Measurements from ENCODE around the gene GRPEL2.

Gene GRPEL2

GRCh38 chr5:149322518-149322917 is 22.8 kb upstream of the GRPEL2 start:
- H3K9me3 ChIP-seq (ENCODE audit: insufficient read depth, low read depth, low read length): no peaks in the 10 kb centered on the region
- no peak overlapping the region for H3K9ac ChIP-seq (ENCODE audit: low read depth, low read length)
- H3K27me3 ChIP-seq (ENCODE audit: insufficient read depth, low read length): no peaks in the 10 kb centered on the region
- no peak overlapping the region for H3K27ac ChIP-seq (ENCODE audit: low read length)
- no peak overlapping the region for H3K4me3 ChIP-seq (ENCODE audit: low read length)
- H3K4me1 ChIP-seq (ENCODE audit: insufficient read depth, low read length): peaks cover 2% of the 10 kb centered on the region; the same call in 1 of the 2 replicates
- no peaks in the 10 kb centered on the region for H3K36me3 ChIP-seq (ENCODE audit: insufficient read depth, low read depth, low read length)

DNA sequence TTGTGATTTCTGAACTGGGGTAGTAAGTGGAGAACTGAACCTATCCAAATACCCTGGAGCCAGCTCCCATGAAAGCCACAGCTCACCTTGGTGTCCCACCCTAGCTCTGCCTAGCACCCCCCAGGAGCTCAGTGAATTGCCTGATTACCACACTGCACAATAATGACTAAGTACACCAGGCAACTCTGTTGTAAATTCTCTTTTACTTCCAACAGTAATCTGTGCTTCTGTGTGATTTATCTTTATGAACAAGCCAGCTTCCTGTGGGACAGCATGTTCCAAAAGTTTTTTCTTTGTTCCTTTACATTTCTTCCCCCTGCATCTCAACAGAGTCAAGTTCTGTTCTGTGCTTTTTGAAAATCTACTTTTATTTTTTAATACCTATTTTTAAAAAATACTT is 22.1 kb upstream of the GRPEL2 start:
- no peaks in the 10 kb centered on the region for H3K27me3 ChIP-seq (ENCODE audit: insufficient read depth, low read length)
- no peak overlapping the region for H3K4me3 ChIP-seq (ENCODE audit: low read length)
- H3K4me1 ChIP-seq (ENCODE audit: insufficient read depth, low read length): no peaks in the 10 kb centered on the region
- no peaks in the 10 kb centered on the region for H3K36me3 ChIP-seq (ENCODE audit: insufficient read depth, low read depth, low read length)
- no peaks in the 10 kb centered on the region for H3K9me3 ChIP-seq (ENCODE audit: insufficient read depth, low read depth, low read length)
- H3K9ac ChIP-seq (ENCODE audit: low read depth, low read length): no peak overlapping the region
- H3K27ac ChIP-seq (ENCODE audit: low read length): no peak overlapping the region

- H3K9ac ChIP-seq (ENCODE audit: low read depth, low read length): no peak overlapping the region
- no peak overlapping the region for H3K4me3 ChIP-seq (ENCODE audit: low read length)
- H3K4me1 ChIP-seq (ENCODE audit: insufficient read depth, low read length): no peaks in the 10 kb centered on the region
- no peaks in the 10 kb centered on the region for H3K27me3 ChIP-seq (ENCODE audit: insufficient read depth, low read length)
- no peak overlapping the region for H3K27ac ChIP-seq (ENCODE audit: low read length)
- no peaks in the 10 kb centered on the region for H3K36me3 ChIP-seq (ENCODE audit: insufficient read depth, low read depth, low read length)
- H3K9me3 ChIP-seq (ENCODE audit: insufficient read depth, low read depth, low read length): no peaks in the 10 kb centered on the region
Measured at GRCh38 chr5:149323621-149324205, 21.6 kb upstream of the GRPEL2 start.

DNA sequence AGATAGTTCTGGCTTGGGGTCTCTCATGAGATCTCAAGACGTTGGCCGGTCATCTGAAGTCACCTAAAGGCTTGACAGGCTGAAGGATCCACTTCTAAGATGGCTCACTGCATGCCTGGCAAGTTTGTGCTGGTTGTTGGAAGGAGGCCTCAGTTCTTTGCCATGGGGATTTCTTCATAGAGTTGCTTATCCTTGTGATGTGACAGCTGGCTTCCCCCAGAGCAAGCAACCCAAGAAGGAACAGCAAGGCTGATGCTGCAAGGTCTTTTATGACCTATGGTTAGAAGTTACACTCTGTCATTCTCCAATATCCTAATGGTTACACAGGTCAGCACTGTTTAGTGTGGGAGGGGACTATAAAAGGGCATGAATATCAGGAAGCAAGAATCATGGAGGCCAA is 20.7 kb upstream of the GRPEL2 start:
- H3K27me3 ChIP-seq (ENCODE audit: insufficient read depth, low read length): no peaks in the 10 kb centered on the region
- no peak overlapping the region for H3K27ac ChIP-seq (ENCODE audit: low read length)
- no peak overlapping the region for H3K4me3 ChIP-seq (ENCODE audit: low read length)
- no peaks in the 10 kb centered on the region for H3K36me3 ChIP-seq (ENCODE audit: insufficient read depth, low read depth, low read length)
- no peaks in the 10 kb centered on the region for H3K4me1 ChIP-seq (ENCODE audit: insufficient read depth, low read length)
- H3K9me3 ChIP-seq (ENCODE audit: insufficient read depth, low read depth, low read length): no peaks in the 10 kb centered on the region
- no peak overlapping the region for H3K9ac ChIP-seq (ENCODE audit: low read depth, low read length)

GRCh38 chr5:149325166-149325735 is 20.0 kb upstream of the GRPEL2 start:
- no peaks in the 10 kb centered on the region for H3K27me3 ChIP-seq (ENCODE audit: insufficient read depth, low read length)
- H3K36me3 ChIP-seq (ENCODE audit: insufficient read depth, low read depth, low read length): no peaks in the 10 kb centered on the region
- H3K9ac ChIP-seq (ENCODE audit: low read depth, low read length): no peak overlapping the region
- no peaks in the 10 kb centered on the region for H3K4me1 ChIP-seq (ENCODE audit: insufficient read depth, low read length)
- H3K9me3 ChIP-seq (ENCODE audit: insufficient read depth, low read depth, low read length): no peaks in the 10 kb centered on the region
- H3K27ac ChIP-seq (ENCODE audit: low read length): no peak overlapping the region
- H3K4me3 ChIP-seq (ENCODE audit: low read length): no peak overlapping the region

- Histone ChIP-seq H3K9ac (ENCODE audit: low read depth, low read length) (no peak overlapping the region), H3K27ac (ENCODE audit: low read length) (no peak overlapping the region), H3K36me3 (ENCODE audit: insufficient read depth, low read depth, low read length) (no peaks in the 10 kb centered on the region), H3K27me3 (ENCODE audit: insufficient read depth, low read length) (no peaks in the 10 kb centered on the region), H3K4me1 (ENCODE audit: insufficient read depth, low read length) (no peaks in the 10 kb centered on the region), H3K9me3 (ENCODE audit: insufficient read depth, low read depth, low read length) (no peaks in the 10 kb centered on the region), H3K4me3 (ENCODE audit: low read length) (no peak overlapping the region)
Measured at GRCh38 chr5:149325894-149326293, 19.4 kb upstream of the GRPEL2 start.

GRCh38 chr5:149326611-149327010 is 18.7 kb upstream of the GRPEL2 start:
- Histone ChIP-seq H3K9ac (ENCODE audit: low read depth, low read length) (no peak overlapping the region), H3K4me1 (ENCODE audit: insufficient read depth, low read length) (no peaks in the 10 kb centered on the region), H3K9me3 (ENCODE audit: insufficient read depth, low read depth, low read length) (no peaks in the 10 kb centered on the region), H3K36me3 (ENCODE audit: insufficient read depth, low read depth, low read length) (no peaks in the 10 kb centered on the region), H3K27me3 (ENCODE audit: insufficient read depth, low read length) (no peaks in the 10 kb centered on the region), H3K27ac (ENCODE audit: low read length) (no peak overlapping the region), H3K4me3 (ENCODE audit: low read length) (no peak overlapping the region)

GRCh38 chr5:149328177-149328576 is 17.1 kb upstream of the GRPEL2 start:
- Histone ChIP-seq H3K4me3 (ENCODE audit: low read length) (no peak overlapping the region), H3K36me3 (ENCODE audit: insufficient read depth, low read depth, low read length) (no peaks in the 10 kb centered on the region), H3K27me3 (ENCODE audit: insufficient read depth, low read length) (no peaks in the 10 kb centered on the region), H3K4me1 (ENCODE audit: insufficient read depth, low read length) (no peaks in the 10 kb centered on the region), H3K9ac (ENCODE audit: low read depth, low read length) (no peak overlapping the region), H3K9me3 (ENCODE audit: insufficient read depth, low read depth, low read length) (no peaks in the 10 kb centered on the region), H3K27ac (ENCODE audit: low read length) (no peak overlapping the region)

DNA sequence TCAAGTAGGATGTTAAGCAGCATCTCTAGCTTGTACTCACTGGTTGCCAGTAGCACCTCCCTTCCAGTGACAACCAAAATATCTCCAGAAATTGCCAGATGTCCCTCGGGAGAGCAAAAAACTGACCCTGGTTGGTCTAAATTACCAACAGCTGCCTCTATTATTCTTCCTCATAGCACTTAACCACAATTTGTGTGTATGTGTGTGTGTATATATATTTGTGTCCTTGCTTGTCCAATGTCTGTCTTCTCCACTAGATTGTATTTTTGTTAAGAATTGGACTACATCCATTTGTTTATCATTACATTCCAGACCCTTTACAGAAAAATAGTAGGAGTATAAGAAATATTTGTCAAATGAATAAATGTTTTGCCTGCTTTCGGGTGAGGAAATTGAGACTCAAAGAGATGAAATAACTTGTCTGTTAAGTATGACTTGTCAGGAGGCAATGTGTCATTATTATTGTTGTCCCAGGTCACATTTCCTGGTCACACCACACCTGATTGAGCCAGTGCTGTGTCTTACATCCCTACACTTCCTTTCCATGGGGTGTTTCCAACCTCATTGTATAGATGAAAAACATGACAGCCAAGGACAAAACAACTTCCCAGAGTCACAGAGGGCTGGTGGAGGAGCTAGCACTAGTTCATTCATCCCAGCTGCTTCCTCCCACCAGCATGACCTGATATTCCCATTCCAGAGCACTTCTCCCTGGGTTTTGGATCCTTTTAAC is 11.4 kb upstream of the GRPEL2 start:
- Histone ChIP-seq H3K36me3 (ENCODE audit: insufficient read depth, low read depth, low read length) (no peaks in the 10 kb centered on the region), H3K27me3 (ENCODE audit: insufficient read depth, low read length) (no peaks in the 10 kb centered on the region), H3K4me3 (ENCODE audit: low read length) (no peak overlapping the region), H3K27ac (ENCODE audit: low read length) (no peak overlapping the region), H3K9ac (ENCODE audit: low read depth, low read length) (no peak overlapping the region), H3K9me3 (ENCODE audit: insufficient read depth, low read depth, low read length) (no peaks in the 10 kb centered on the region), H3K4me1 (ENCODE audit: insufficient read depth, low read length) (no peaks in the 10 kb centered on the region)

DNA sequence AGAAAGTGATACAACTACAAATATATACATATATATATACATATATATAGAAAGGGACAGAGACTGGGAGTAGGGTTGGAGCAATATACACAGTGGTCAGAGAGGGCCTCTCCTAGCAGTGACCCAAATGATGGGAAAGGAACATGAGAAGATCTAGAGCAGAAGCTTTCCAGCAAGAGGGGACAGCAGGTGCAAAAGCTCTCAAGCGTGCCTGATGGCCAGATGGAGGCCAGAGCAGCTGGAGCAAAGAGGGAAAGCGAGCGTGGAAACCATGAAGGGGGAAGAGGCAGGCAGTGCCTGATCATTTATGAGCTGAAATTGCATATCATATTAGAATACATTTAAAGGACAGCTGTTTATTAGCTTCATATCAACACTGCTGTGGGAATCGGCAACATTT is 7.6 kb upstream of the GRPEL2 start:
- Histone ChIP-seq H3K9ac (ENCODE audit: low read depth, low read length) (no peak overlapping the region), H3K4me1 (ENCODE audit: insufficient read depth, low read length) (no peaks in the 10 kb centered on the region), H3K9me3 (ENCODE audit: insufficient read depth, low read depth, low read length) (no peaks in the 10 kb centered on the region), H3K27ac (ENCODE audit: low read length) (no peak overlapping the region), H3K4me3 (ENCODE audit: low read length) (no peak overlapping the region), H3K27me3 (ENCODE audit: insufficient read depth, low read length) (no peaks in the 10 kb centered on the region), H3K36me3 (ENCODE audit: insufficient read depth, low read depth, low read length) (no peaks in the 10 kb centered on the region)

DNA sequence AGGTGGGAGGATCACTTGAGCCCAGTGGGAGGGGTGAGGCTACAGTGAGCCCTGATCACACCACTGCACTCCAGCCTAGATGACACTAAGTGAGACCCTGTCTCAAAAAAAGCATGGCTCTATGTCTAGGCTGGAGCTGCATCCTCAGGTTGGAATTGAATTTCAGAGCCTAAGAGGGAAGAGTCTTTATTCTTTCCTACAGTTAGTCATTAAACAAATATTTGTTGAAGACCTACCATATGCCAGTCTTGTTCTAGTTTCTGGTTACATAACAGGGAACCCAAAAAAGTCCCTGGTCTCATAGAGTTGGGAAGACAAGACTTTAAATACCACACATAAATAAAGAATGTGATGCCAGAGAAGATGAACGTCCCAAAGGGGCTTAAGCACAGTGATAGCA is 6.9 kb upstream of the GRPEL2 start:
- Histone ChIP-seq H3K27me3 (ENCODE audit: insufficient read depth, low read length) (no peaks in the 10 kb centered on the region), H3K9ac (ENCODE audit: low read depth, low read length) (no peak overlapping the region), H3K4me3 (ENCODE audit: low read length) (no peak overlapping the region), H3K4me1 (ENCODE audit: insufficient read depth, low read length) (no peaks in the 10 kb centered on the region), H3K27ac (ENCODE audit: low read length) (no peak overlapping the region), H3K9me3 (ENCODE audit: insufficient read depth, low read depth, low read length) (no peaks in the 10 kb centered on the region), H3K36me3 (ENCODE audit: insufficient read depth, low read depth, low read length) (no peaks in the 10 kb centered on the region)

- no peak overlapping the region for H3K27ac ChIP-seq (ENCODE audit: low read length)
- no peaks in the 10 kb centered on the region for H3K4me1 ChIP-seq (ENCODE audit: insufficient read depth, low read length)
- no peaks in the 10 kb centered on the region for H3K9me3 ChIP-seq (ENCODE audit: insufficient read depth, low read depth, low read length)
- H3K27me3 ChIP-seq (ENCODE audit: insufficient read depth, low read length): no peaks in the 10 kb centered on the region
- no peak overlapping the region for H3K9ac ChIP-seq (ENCODE audit: low read depth, low read length)
- H3K36me3 ChIP-seq (ENCODE audit: insufficient read depth, low read depth, low read length): no peaks in the 10 kb centered on the region
- no peak overlapping the region for H3K4me3 ChIP-seq (ENCODE audit: low read length)
Measured at GRCh38 chr5:149340920-149341319, 4.4 kb upstream of the GRPEL2 start.
